HG03103 (cell line): Measurements from ENCODE around the gene KANSL3.
"Not testable (repeated sequence)": the region's sequence is repeated elsewhere in the genome, so short reads cannot be mapped to it uniquely, and the experiment has no call there.

ENCODE experiments used
- ATAC-seq: cut with Tn5 transposase; IDR thresholded peaks from one replicate; pipeline ENCODE4 v1.9.1; 2021; ENCODE audit warnings: low read depth; ENCODE audit not compliant: unreplicated experiment

KANSL3 gene

GRCh38 chr2:96564563-96564962 lies 73.5 kb downstream of the KANSL3 start:
- ATAC-seq, result no peak

GRCh38 chr2:96564026-96564425 lies 74.1 kb downstream of the KANSL3 start:
- no peak for ATAC-seq

GRCh38 chr2:96558485-96558884 lies 79.6 kb downstream of the KANSL3 start:
- no peak for ATAC-seq

- ATAC-seq, result no peak
Measured at GRCh38 chr2:96558061-96558460, 80.1 kb downstream of the KANSL3 start.

- not testable (repeated sequence) for ATAC-seq
Measured at GRCh38 chr2:96557421-96557820, 80.7 kb downstream of the KANSL3 start.

- ATAC-seq, result no peak
Measured at GRCh38 chr2:96556441-96557330, 81.4 kb downstream of the KANSL3 start.

- ATAC-seq, result no peak
Measured at GRCh38 chr2:96555146-96555610, 82.9 kb downstream of the KANSL3 start.

GRCh38 chr2:96554293-96555145 lies 83.6 kb downstream of the KANSL3 start:
- ATAC-seq, result no peak

- ATAC-seq, result not testable (repeated sequence)
Measured at GRCh38 chr2:96553957-96554292, 84.2 kb downstream of the KANSL3 start.

- no peak for ATAC-seq
Measured at GRCh38 chr2:96553176-96553956, 84.7 kb downstream of the KANSL3 start.

GRCh38 chr2:96552315-96553175 lies 85.6 kb downstream of the KANSL3 start:
- ATAC-seq, result no peak

- no peak for ATAC-seq
Measured at GRCh38 chr2:96551605-96552314, 86.4 kb downstream of the KANSL3 start.

- ATAC-seq, result no peak
Measured at GRCh38 chr2:96550787-96551604, 87.1 kb downstream of the KANSL3 start.

- ATAC-seq, result no peak
Measured at GRCh38 chr2:96549967-96550786, 87.9 kb downstream of the KANSL3 start.

- no peak for ATAC-seq
Measured at GRCh38 chr2:96549466-96549785, 88.7 kb downstream of the KANSL3 start.

- no peak for ATAC-seq
Measured at GRCh38 chr2:96548558-96549465, 89.3 kb downstream of the KANSL3 start.

- no peak for ATAC-seq
Measured at GRCh38 chr2:96547731-96548171, 90.4 kb downstream of the KANSL3 start.
